ENCODE results near the gene MED31.

DNA sequence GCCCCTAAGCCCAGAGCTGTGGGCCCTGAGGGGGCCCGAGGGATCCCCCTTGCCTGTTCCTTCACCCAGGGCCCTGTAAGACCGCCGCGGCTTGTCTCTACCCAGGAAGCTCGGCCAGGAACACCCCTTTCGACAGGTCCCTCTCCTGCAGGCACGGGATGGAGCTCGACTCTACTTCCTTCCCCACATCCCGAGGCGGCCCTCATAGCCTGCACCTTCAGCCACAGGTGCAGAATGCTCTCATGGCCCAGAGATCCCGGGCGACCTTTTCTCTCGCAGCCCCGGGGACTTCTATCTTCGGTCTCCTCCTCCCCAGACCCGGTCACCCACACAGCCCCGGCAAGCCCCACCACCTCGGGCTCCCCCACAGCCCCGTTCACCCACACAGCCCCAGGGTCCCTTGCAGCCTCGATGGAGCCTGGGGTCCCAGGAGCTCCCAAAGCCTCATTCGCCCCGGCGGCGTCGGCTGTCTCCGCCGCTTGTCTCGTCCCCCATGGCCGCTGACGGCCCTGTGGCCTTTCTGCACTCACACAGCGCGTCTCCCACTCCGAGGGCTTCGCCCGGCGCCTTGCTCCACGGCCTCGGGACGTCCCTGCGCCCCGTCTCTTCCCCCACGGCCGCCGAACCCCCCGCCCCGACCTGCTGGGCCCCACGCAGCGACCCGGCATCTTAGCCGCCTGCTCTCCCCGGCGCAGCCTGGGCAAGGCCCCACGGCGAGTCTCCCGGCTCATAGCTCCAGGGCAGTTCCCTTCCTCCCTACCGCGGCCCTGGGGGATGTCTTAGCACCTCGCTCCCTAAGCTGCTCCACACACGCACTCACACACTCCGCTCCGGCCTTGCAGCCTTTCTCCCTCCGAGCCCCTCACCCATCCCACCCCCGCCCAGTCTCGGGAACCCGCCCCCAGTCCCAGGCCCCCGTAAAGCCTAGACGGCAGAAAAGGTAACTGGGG is 11.5 kb downstream of the MED31 start:
- TF ChIP-seq EZH2 (IDR thresholded peaks at IDR 0.05; ENCODE audit: borderline replicate concordance), result no peak
- TF ChIP-seq, protein P1, sequence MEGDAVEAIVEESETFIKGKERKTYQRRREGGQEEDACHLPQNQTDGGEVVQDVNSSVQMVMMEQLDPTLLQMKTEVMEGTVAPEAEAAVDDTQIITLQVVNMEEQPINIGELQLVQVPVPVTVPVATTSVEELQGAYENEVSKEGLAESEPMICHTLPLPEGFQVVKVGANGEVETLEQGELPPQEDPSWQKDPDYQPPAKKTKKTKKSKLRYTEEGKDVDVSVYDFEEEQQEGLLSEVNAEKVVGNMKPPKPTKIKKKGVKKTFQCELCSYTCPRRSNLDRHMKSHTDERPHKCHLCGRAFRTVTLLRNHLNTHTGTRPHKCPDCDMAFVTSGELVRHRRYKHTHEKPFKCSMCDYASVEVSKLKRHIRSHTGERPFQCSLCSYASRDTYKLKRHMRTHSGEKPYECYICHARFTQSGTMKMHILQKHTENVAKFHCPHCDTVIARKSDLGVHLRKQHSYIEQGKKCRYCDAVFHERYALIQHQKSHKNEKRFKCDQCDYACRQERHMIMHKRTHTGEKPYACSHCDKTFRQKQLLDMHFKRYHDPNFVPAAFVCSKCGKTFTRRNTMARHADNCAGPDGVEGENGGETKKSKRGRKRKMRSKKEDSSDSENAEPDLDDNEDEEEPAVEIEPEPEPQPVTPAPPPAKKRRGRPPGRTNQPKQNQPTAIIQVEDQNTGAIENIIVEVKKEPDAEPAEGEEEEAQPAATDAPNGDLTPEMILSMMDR (IDR thresholded peaks at IDR 0.05; ENCODE audit: poor library complexity), result no peak
- no peak for TF ChIP-seq EZH2phosphoT487 (IDR thresholded peaks at IDR 0.05; ENCODE audit: low read depth, severe bottlenecking, unreplicated experiment)
